HUES48 (cell line): ENCODE data around the gene IMPACT.

Experiments
- H3K27ac ChIP-seq: one replicate; pipeline ENCODE4 v1.7.0; 2013; ENCODE audit warnings: low read depth, low read length, inconsistent platforms
- H3K27me3 ChIP-seq: 2 replicates; pipeline ENCODE4 v1.6.1; 2013; ENCODE audit warnings: mild to moderate bottlenecking, low read length; ENCODE audit not compliant: control insufficient read depth, insufficient read depth
- H3K36me3 ChIP-seq: 2 replicates; pipeline ENCODE4 v1.6.1; 2013; ENCODE audit warnings: low read length; ENCODE audit not compliant: control insufficient read depth, insufficient read depth
- H3K4me1 ChIP-seq: 2 replicates; pipeline ENCODE4 v1.6.1; 2013; ENCODE audit warnings: mild to moderate bottlenecking, low read length; ENCODE audit not compliant: control insufficient read depth, insufficient read depth
- H3K4me3 ChIP-seq: 2 replicates; pipeline ENCODE4 v1.5.1; 2013; ENCODE audit warnings: mild to moderate bottlenecking, low read depth, low read length
- H3K9ac ChIP-seq: 2 replicates; pipeline ENCODE4 v1.6.1; 2013; ENCODE audit warnings: mild to moderate bottlenecking, low read depth, low read length, moderate library complexity
- H3K9me3 ChIP-seq: 2 replicates; pipeline ENCODE4 v1.6.1; 2013; ENCODE audit warnings: low read length; ENCODE audit not compliant: control insufficient read depth, insufficient read depth

Gene IMPACT, protein sequence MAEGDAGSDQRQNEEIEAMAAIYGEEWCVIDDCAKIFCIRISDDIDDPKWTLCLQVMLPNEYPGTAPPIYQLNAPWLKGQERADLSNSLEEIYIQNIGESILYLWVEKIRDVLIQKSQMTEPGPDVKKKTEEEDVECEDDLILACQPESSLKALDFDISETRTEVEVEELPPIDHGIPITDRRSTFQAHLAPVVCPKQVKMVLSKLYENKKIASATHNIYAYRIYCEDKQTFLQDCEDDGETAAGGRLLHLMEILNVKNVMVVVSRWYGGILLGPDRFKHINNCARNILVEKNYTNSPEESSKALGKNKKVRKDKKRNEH

DNA sequence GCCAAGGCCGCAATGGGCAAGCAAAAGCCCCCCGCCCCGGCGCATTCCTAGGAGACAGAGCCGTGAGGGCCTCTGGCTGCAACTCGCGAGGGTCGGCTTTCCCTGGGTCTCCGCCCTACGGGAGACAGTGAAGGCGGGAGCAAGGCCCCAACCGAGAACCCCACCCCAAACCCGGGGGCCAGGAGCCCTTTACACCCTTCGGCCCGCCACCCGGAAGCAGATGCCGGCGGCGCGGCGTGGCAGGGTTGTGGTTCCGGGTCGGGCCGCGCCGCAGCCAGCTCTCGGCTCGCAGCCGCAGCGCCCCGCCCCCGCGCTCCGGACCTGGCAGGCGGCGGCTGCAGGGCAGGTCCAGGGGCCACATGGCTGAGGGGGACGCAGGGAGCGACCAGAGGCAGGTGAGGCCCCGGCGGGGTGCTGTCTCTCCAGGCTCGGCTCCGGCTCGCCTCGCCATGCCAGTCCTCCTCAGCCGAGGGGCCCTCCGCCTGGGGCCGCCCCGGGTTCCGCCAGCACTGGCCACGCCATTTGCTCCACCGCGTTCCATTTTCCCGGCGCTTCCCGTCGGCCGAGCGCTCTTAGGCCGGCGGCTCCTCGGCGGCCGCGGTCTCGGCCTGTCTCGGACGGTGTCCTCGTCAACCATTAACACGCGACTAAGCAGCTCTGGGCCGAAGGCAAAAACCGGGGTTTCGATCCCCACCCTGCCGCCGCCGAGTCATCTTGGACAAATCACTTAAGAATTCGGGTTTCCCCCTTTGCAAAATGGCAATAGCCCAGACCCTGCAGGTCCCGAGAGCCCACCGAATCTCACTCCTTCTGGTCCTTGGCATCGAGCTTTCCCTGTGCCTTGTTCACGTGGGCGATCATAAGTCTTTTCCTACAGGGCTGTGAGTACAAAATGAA is at the start of gene IMPACT:
IMPACT (plus strand) TSS at position 273 of the 897 bp plus-strand sequence; CDS start at position 360, 87 bp downstream.
- H3K4me1 ChIP-seq: peaks cover 17% of the 10 kb centered on the region
- H3K4me3 ChIP-seq: peak within 1 kb of the TSS; percentile 96
- H3K9me3 ChIP-seq: no peaks in the 10 kb centered on the region
- peaks cover 25% of the 10 kb centered on the region for H3K36me3 ChIP-seq
- peak within 1 kb of the TSS; percentile 99 for H3K9ac ChIP-seq
- H3K27ac ChIP-seq: peak within 1 kb of the TSS; percentile 97
- no peaks in the 10 kb centered on the region for H3K27me3 ChIP-seq

DNA sequence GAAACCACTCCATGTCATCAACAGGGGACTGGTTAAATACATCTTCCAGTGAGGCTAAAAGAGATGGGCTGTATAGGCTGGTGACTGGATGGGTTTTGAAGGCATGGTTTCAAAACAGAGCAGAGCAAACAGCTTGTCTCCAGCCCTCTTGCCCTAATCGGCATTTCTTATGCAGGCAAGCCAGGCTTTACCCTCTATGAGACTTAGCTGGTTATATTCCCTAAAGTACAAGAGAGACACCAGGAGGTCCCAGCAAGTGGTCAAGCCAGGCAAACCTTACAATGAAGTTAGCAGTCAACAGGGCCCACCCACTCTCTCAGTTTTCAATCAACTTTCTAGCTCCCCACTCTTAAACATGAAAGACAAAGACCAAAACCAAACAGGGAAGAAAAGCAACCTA is 47.9 kb upstream of the IMPACT start:
- Histone ChIP-seq H3K4me3 (0 out of 2 replicates have a peak overlapping the region, but pooled peaks have one; percentile 18), H3K36me3 (peaks cover 24% of the 10 kb centered on the region)

DNA sequence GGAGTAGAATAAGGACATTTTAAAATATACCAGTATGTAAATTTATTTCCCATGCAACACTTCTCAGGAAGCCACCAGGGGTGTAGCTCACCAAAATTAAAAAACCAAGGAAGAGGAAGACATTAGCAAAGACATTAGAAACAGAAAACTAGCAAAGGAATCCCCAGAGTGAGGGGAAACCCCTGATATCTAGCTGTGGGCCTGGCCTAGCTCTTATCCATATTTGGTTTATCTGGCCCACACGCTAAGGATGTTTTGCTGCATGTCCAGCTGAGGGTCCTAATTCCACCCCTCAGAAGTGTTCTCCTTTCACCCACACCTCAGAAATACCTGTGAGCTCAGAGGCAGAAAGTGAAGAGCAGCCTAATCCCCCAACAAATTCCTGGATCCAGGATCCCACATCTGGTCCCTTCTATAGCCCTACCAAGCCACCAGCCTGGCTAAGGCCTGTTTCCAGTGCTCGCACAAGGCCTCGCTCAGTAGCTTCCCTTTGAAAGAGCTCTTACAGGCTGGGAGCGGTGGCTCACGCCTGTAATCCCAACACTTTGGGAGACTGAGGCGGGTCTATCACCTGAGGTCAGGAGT is 46.2 kb upstream of the IMPACT start:
- H3K9ac ChIP-seq: no peak overlapping the region
- peaks cover 14% of the 10 kb centered on the region for H3K36me3 ChIP-seq
- peak overlapping the region; percentile 79 for H3K27ac ChIP-seq

More for the DNA sequence above, 47.9 kb upstream of the IMPACT start:
- Histone ChIP-seq H3K4me1 (peaks cover 43% of the 10 kb centered on the region), H3K27ac (peak overlapping the region; percentile 79), H3K27me3 (no peaks in the 10 kb centered on the region), H3K9me3 (no peaks in the 10 kb centered on the region), H3K9ac (no peak overlapping the region)

DNA sequence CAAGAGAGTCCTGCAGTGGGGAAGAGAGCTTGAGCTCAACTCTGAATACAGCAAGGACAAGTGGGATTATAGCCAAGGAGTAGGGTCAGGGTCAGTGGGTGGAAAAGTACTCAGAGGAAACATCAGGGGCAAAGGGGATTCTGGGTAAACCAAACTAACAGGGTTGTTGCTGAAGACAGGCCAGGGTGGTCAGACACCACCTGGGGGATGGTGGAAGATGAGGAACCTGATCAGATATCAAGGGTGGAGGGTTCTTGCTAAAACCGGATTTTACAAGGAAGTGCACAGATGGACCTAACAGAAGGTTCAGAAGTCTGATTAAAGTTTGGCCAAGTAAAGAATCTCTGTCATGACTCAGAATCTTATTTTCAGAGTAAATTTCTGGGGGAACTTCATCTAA is 45.3 kb upstream of the IMPACT start:
- no peak overlapping the region for H3K27ac ChIP-seq
- no peaks in the 10 kb centered on the region for H3K27me3 ChIP-seq
- H3K9ac ChIP-seq: no peak overlapping the region
- peaks cover 9% of the 10 kb centered on the region for H3K36me3 ChIP-seq
- no peak overlapping the region for H3K4me3 ChIP-seq
- H3K9me3 ChIP-seq: no peaks in the 10 kb centered on the region
- H3K4me1 ChIP-seq: peaks cover 40% of the 10 kb centered on the region

More for the DNA sequence above, 46.2 kb upstream of the IMPACT start:
- H3K27me3 ChIP-seq: no peaks in the 10 kb centered on the region
- H3K9me3 ChIP-seq: no peaks in the 10 kb centered on the region
- H3K4me3 ChIP-seq: no peak overlapping the region
- peaks cover 35% of the 10 kb centered on the region for H3K4me1 ChIP-seq

DNA sequence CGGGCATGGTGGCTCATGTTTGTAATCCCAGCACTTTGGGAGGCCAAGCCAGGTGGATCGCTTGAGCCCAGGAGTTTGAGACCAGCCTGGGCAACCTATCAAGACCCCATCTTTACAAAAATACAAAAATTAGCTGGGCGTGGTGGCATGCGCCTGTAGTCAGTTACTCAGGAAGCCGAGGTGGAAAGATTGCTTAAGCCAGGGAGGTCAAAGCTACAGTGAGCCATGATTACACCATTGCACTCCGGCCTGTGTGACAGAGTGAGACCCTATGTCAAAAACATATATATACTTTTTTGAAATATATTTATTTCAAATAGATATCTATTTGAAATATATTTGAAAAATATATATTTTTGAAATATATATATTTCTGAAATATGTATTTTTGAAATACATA is 39.8 kb upstream of the IMPACT start:
- no peaks in the 10 kb centered on the region for H3K27me3 ChIP-seq
- no peaks in the 10 kb centered on the region for H3K9me3 ChIP-seq
- H3K36me3 ChIP-seq: 0 out of 2 replicates have a peak, but pooled peaks cover 5% of the 10 kb centered on the region
- H3K9ac ChIP-seq: no peak overlapping the region
- H3K4me1 ChIP-seq: peaks cover 5% of the 10 kb centered on the region
- no peak overlapping the region for H3K27ac ChIP-seq
- no peak overlapping the region for H3K4me3 ChIP-seq

DNA sequence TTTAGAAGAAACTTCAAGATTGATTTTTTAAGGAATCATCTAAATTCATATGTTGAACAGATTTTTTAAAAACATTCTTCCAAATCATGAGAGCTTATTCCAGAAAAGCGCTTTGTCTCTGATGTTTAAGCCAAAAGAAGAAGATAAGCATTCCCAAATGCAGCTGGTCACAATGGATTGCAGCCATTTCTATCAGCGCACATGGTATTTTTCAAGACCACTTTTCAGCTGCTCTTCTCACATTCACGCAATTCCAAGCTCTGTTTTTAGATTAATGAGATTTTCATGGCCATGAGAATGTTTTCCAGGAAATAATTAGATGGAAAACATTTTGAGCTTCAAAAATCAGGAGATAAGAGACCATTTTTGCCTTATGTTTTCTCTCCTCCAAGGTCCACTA is 37.5 kb upstream of the IMPACT start:
- Histone ChIP-seq H3K36me3 (0 out of 2 replicates have a peak, but pooled peaks cover 5% of the 10 kb centered on the region), H3K9ac (no peak overlapping the region), H3K9me3 (no peaks in the 10 kb centered on the region), H3K27me3 (no peaks in the 10 kb centered on the region), H3K27ac (no peak overlapping the region), H3K4me1 (peaks cover 9% of the 10 kb centered on the region), H3K4me3 (no peak overlapping the region)

DNA sequence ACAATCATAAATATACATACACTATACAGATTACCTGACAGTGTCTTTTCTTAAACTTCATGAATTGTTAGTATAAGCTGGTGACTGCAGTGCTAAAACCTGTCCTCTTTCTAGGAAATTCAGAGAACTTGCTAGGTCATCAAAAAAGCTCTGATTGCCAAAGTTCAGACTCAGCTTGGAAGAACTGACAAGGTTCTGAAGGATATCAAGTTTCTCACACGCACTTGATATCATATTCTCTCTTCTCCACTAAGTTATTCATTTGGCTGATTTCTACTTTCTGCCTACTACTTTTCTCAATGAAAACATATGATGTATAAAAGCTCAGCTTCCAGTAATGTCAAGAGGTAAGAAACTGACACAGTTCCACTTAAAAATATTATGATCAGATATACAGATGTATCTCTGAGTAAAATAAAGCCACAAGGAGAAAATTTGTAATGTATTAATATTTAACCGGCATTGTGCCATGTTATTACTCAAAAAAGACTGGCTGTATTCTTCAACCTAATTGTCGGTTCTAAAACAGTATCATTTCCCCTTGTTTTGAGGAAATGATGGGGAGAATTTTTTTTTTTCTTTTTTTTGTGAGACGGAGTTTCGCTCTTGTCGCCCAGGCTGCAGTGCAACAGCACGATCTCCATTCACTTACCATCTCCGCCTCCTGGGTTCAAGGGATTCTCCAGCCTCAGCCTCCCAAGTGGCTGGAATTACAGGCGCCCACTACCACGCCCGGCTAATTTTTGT is 31.2 kb upstream of the IMPACT start:
- Histone ChIP-seq H3K36me3 (0 out of 2 replicates have a peak, but pooled peaks cover 5% of the 10 kb centered on the region), H3K4me3 (peak overlapping the region; percentile 21; the same call in 1 of the 2 replicates)

DNA sequence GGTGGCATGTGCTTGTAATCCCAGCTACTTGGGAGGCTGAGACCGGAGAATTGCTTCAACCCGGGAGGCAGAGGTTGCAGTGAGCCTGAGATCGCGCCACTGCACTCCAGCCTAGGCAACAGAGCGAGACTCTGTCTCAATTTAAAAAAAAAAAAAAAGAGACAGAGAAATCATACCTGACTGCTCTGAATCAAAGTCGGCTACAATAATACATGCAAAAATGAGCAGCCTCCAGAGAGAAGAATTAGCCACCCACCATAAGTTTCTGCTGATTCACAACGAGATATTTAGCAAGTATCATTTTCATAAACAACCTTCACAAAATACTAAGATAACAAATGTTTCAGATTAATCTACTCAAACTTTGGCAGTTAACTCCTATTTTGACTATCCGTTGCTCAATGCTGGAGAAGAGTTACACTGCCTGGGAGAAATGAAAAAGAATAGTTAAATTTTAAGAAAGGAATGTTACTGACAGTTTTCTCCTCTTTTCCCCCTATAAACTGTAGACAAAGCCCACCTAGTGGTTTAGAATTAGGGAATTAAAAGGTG is 30.3 kb upstream of the IMPACT start:
- Histone ChIP-seq H3K9ac (no peak overlapping the region), H3K36me3 (0 out of 2 replicates have a peak, but pooled peaks cover 3% of the 10 kb centered on the region), H3K4me3 (peak overlapping the region; percentile 82), H3K9me3 (no peaks in the 10 kb centered on the region), H3K27ac (no peak overlapping the region), H3K4me1 (peaks cover 48% of the 10 kb centered on the region), H3K27me3 (no peaks in the 10 kb centered on the region)

More for the DNA sequence above, 31.2 kb upstream of the IMPACT start:
- Histone ChIP-seq H3K27me3 (no peaks in the 10 kb centered on the region), H3K9ac (no peak overlapping the region), H3K4me1 (peaks cover 39% of the 10 kb centered on the region), H3K9me3 (no peaks in the 10 kb centered on the region), H3K27ac (peak overlapping the region; percentile 41)

DNA sequence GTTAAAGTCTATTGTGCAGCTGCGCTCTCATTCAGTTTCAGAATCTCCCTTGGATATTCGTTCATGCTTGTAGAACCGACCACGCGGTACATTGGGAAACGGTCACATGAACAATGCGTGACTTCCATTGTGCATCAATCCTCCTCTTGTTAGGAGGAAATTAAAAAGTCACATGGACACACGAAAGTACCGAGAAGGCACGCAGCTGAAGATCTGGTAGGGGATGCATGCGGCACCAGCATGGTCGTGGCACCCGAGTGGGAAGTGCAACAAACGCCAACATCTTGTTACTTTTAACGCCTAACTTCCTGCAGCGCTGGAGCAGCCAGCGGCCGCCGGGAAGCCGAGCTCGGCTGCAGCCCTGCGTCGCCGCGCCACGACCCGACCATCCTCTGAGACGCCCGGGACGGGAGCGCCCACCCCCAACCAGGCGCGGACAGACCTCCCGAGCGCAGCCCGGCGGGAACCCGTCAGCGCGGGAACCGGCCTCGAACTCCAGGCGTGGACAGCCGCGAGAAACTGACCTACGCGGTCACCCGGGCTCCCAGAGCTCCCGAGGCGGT is 29.3 kb upstream of the IMPACT start:
- peak overlapping the region; percentile 85 for H3K9ac ChIP-seq
- H3K4me3 ChIP-seq: peak overlapping the region; percentile 82
- no peaks in the 10 kb centered on the region for H3K36me3 ChIP-seq
- H3K27ac ChIP-seq: peak overlapping the region; percentile 79
- no peaks in the 10 kb centered on the region for H3K27me3 ChIP-seq
- peaks cover 52% of the 10 kb centered on the region for H3K4me1 ChIP-seq
- H3K9me3 ChIP-seq: no peaks in the 10 kb centered on the region
